Upper lobe of right lung (tissue), 1 donor: Measurements from ENCODE around the gene COL15A1. TPM values are rescaled to one million over a fixed set of nuclear protein-coding genes. Genes with fewer than 3 reads are reported as not detected.
"Not testable (repeated sequence)": the region's sequence is repeated elsewhere in the genome, so short reads cannot be mapped to it uniquely, and the experiment has no call there.

Experiments
- ATAC-seq: fragments of 200-7000 bp; cut with Tn5 transposase; one replicate; pipeline ENCODE4 v1.9.1; 2020; ENCODE audit warnings: mild to moderate bottlenecking, moderate library complexity
- DNase-seq: peaks from one replicate; pipeline ENCODE4 v3.0.0-alpha.2; 2020
- H3K27ac ChIP-seq: fragments of 200-600 bp; one replicate; pipeline ENCODE4 v1.8.0; 2022
- H3K27me3 ChIP-seq: fragments of 200-600 bp; one replicate; pipeline ENCODE4 v1.8.0; 2022; ENCODE audit warnings: mild to moderate bottlenecking
- H3K36me3 ChIP-seq: fragments of 200-600 bp; one replicate; pipeline ENCODE4 v1.8.0; 2022
- H3K4me1 ChIP-seq: fragments of 200-600 bp; one replicate; pipeline ENCODE4 v1.8.0; 2022
- H3K4me3 ChIP-seq: fragments of 200-600 bp; one replicate; pipeline ENCODE4 v1.8.0; 2022; ENCODE audit warnings: mild to moderate bottlenecking
- H3K9me3 ChIP-seq: fragments of 200-600 bp; one replicate; pipeline ENCODE4 v1.8.0; 2022
- CTCF ChIP-seq: fragments of 200-600 bp; IDR thresholded peaks from one replicate; pipeline ENCODE4 v1.8.0; 2022; ENCODE audit warnings: antibody characterized with exemption
- intact Hi-C: fragments of 100-400 bp; cut with DNase I; formaldehyde crosslinking; loops from one replicate; pipeline ENCODE4 v1.11.0; 2022
- total RNA-seq: library from RNA; stranded (reverse); fragmentation: NEBNext Ultra II Directional; extraction: Animal tissue kit (Norgen Biotek cat#: 25700); gene quantifications from one replicate; pipeline ENCODE4 v1.2.1, GENCODE V29; 2021
- donor health status: DM: no; HTN: yes; CAD: no; lungs with severe emphysema.

Gene COL15A1
- total RNA-seq, 1 donor from 2014 or later, result 8.0 TPM

- Histone ChIP-seq H3K9me3 (no peaks in the 10 kb centered on the region), H3K27me3 (no peaks in the 10 kb centered on the region), H3K4me1 (peaks cover 8% of the 10 kb centered on the region), H3K36me3 (no peaks in the 10 kb centered on the region), H3K4me3 (no peak overlapping the region), H3K27ac (no peak overlapping the region)
- TF ChIP-seq CTCF, result no peak
- intact Hi-C loops, result no loop called here
- no peak for ATAC-seq
- DNase-seq, result no peak
Observed at GRCh38 chr9:98911042-98911441, 32.7 kb upstream of the COL15A1 start.

- H3K36me3 ChIP-seq, H3K27me3 ChIP-seq, DNase-seq, ATAC-seq, H3K4me3 ChIP-seq, H3K27ac ChIP-seq, intact Hi-C loops, H3K9me3 ChIP-seq: not testable (repeated sequence)
- H3K4me1 ChIP-seq, result peaks cover 11% of the 10 kb centered on the region
Observed at GRCh38 chr9:98911738-98912137, 32.0 kb upstream of the COL15A1 start.

- TF ChIP-seq CTCF, result no peak
- Histone ChIP-seq H3K4me1 (peaks cover 11% of the 10 kb centered on the region), H3K36me3 (no peaks in the 10 kb centered on the region), H3K9me3 (no peaks in the 10 kb centered on the region), H3K27me3 (no peaks in the 10 kb centered on the region), H3K27ac (no peak overlapping the region), H3K4me3 (no peak overlapping the region)
- ATAC-seq (no peak), DNase-seq (no peak)
- intact Hi-C loops, result no loop called here
Observed at GRCh38 chr9:98912450-98912849, 31.3 kb upstream of the COL15A1 start.

- intact Hi-C loops, result no loop called here
- Histone ChIP-seq H3K4me3 (no peak overlapping the region), H3K27ac (no peak overlapping the region), H3K4me1 (peaks cover 14% of the 10 kb centered on the region), H3K27me3 (no peaks in the 10 kb centered on the region), H3K36me3 (no peaks in the 10 kb centered on the region), H3K9me3 (no peaks in the 10 kb centered on the region)
- DNase-seq (no peak), ATAC-seq (no peak)
- no peak for TF ChIP-seq CTCF
Observed at GRCh38 chr9:98913044-98913443, 30.7 kb upstream of the COL15A1 start.

- Histone ChIP-seq H3K36me3 (no peaks in the 10 kb centered on the region), H3K4me1 (peaks cover 11% of the 10 kb centered on the region), H3K27me3 (no peaks in the 10 kb centered on the region), H3K4me3 (no peak overlapping the region), H3K27ac (no peak overlapping the region), H3K9me3 (no peaks in the 10 kb centered on the region)
- no peak for TF ChIP-seq CTCF
- intact Hi-C loops, result no loop called here
- no peak for ATAC-seq
- no peak for DNase-seq
Observed at GRCh38 chr9:98913705-98914104, 30.0 kb upstream of the COL15A1 start.

GRCh38 chr9:98915599-98915998, 28.1 kb upstream of the COL15A1 start:
- no peaks in the 10 kb centered on the region for H3K27me3 ChIP-seq
- intact Hi-C loops, result no loop called here
- H3K4me3 ChIP-seq, result no peak overlapping the region
- H3K4me1 ChIP-seq, result peaks cover 11% of the 10 kb centered on the region
- H3K27ac ChIP-seq, result no peak overlapping the region
- DNase-seq, result no peak
- no peaks in the 10 kb centered on the region for H3K9me3 ChIP-seq
- ATAC-seq, result no peak
- TF ChIP-seq CTCF, result no peak
- no peaks in the 10 kb centered on the region for H3K36me3 ChIP-seq
